Activated naive CD4-positive, alpha-beta T cell treated with anti-CD3 and anti-CD28 coated beads, Interleukin-2, amount 50 U/mL, for 24 hours (primary cell): ENCODE results near the gene MYL3.
"Not testable (repeated sequence)": the region's sequence is repeated elsewhere in the genome, so short reads cannot be mapped to it uniquely, and the experiment has no call there.

Experiments used
- H3K27ac Mint-ChIP-seq: one replicate; pipeline ENCODE4 v1.8.0; 2021; ENCODE audit warnings: mild to moderate bottlenecking, mixed read lengths
- H3K27me3 Mint-ChIP-seq: one replicate; pipeline ENCODE4 v1.8.0; 2021; ENCODE audit warnings: mixed read lengths
- H3K36me3 Mint-ChIP-seq: one replicate; pipeline ENCODE4 v1.8.0; 2021; ENCODE audit warnings: mixed read lengths
- H3K4me1 Mint-ChIP-seq: one replicate; pipeline ENCODE4 v1.8.0; 2021; ENCODE audit warnings: mixed read lengths
- H3K4me3 Mint-ChIP-seq: one replicate; pipeline ENCODE4 v1.8.0; 2021; ENCODE audit warnings: mild to moderate bottlenecking, mixed read lengths
- H3K9me3 Mint-ChIP-seq: one replicate; pipeline ENCODE4 v1.8.0; 2021; ENCODE audit warnings: mixed read lengths

The MYL3 gene

DNA sequence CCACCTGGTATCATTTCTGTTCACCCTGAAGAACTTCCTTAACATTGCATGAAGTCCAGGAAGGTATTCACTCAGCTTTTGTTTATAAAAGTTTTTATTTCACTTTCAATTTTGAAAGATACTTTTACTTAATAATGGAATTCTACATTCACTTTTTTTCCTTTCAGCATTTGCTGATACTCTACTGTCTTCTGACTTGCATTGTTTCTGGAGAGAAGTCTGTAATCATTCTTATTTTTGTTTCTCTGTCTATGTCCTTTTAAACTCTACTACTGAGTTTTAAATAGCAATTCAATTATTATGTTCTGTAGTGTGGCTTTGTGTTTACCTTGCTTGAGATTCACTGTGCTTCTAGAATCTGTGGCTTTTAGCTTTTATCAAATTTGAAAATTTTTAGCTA lies 42.4 kb downstream of the MYL3 start:
- no peaks in the 10 kb centered on the region for H3K4me1 Mint-ChIP-seq
- peaks cover 14% of the 10 kb centered on the region for H3K36me3 Mint-ChIP-seq
- H3K27ac Mint-ChIP-seq = no peak overlapping the region
- H3K27me3 Mint-ChIP-seq = peaks cover 5% of the 10 kb centered on the region
- H3K9me3 Mint-ChIP-seq = peaks cover 25% of the 10 kb centered on the region
- H3K4me3 Mint-ChIP-seq = no peak overlapping the region

DNA sequence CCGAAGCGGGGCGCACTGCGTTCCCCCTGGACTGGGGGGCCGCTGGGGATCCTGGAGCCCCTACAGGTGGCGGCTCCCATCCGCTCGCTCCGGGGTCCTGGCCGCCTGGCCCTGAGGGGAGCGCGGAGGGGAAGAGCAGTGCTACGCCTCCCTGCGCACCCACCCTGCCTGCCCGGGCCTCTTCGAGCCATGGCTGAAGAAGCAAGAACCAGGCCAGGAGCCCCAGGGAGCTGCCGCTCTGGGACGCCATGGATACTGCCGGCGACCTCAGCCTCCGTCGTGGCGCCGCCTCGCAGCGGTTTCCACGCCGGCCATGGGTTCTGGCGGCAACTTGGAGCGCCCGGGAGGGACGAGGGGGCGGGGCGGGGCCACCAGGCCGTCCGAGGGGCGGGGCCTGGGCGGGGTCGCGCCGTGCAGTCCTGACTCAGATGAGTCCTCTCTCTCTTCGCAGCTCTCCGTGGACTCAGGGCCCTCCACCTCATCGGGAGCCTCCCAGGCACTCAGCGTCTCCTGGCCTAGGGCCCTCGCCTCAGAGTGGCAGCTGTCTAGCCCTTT lies 50.9 kb downstream of the MYL3 start:
- Mint-ChIP-seq H3K9me3 (no peaks in the 10 kb centered on the region), H3K4me3 (peak overlapping the region; percentile 77), H3K4me1 (peaks cover 15% of the 10 kb centered on the region), H3K27me3 (peaks cover 3% of the 10 kb centered on the region), H3K27ac (no peak overlapping the region), H3K36me3 (no peaks in the 10 kb centered on the region)

GRCh38 chr3:46811615-46812236 lies 51.5 kb downstream of the MYL3 start:
- no peaks in the 10 kb centered on the region for H3K9me3 Mint-ChIP-seq
- peak overlapping the region; percentile 45 for H3K4me3 Mint-ChIP-seq
- H3K36me3 Mint-ChIP-seq = no peaks in the 10 kb centered on the region
- H3K27ac Mint-ChIP-seq = no peak overlapping the region
- peaks cover 15% of the 10 kb centered on the region for H3K4me1 Mint-ChIP-seq
- peaks cover 3% of the 10 kb centered on the region for H3K27me3 Mint-ChIP-seq

GRCh38 chr3:46808766-46809165 lies 54.5 kb downstream of the MYL3 start:
- H3K4me1 Mint-ChIP-seq = peaks cover 15% of the 10 kb centered on the region
- not testable (repeated sequence) for H3K27ac Mint-ChIP-seq, H3K36me3 Mint-ChIP-seq, H3K27me3 Mint-ChIP-seq, H3K4me3 Mint-ChIP-seq, H3K9me3 Mint-ChIP-seq
